Pancreas (tissue), 10 donors: ENCODE results near the gene DUS1L. TPM values are rescaled to one million over a fixed set of nuclear protein-coding genes. Genes with fewer than 3 reads are reported as not detected.

Source experiments
- ATAC-seq, 4 donors: fragments of 200-7000 bp; cut with Tn5 transposase; one replicate each; pipeline versions ENCODE4 v1.8.0 to v1.9.1; 2020; ENCODE audit warnings: mild to moderate bottlenecking in 4 of 4, moderate library complexity in 4 of 4
- DNase-seq, 6 donors: peaks; one replicate each; pipeline ENCODE4 v3.0.0-alpha.2; 2020
- FAIRE-seq: peaks from 2 replicates; lab custom pipeline; 2012; peaks lifted over from hg19 to GRCh38; lab: Jason Lieb, UNC
- H3K27ac ChIP-seq, 4 donors: fragments of 200-600 bp; sonication (generic); 1 replicate in 3 of 4; 2 replicates in 1 of 4; pipeline versions ENCODE4 v1.5.0 to v1.8.0; 2020
- H3K27me3 ChIP-seq, 4 donors: fragments of 200-600 bp; one replicate each; pipeline ENCODE4 v1.8.0; 2021
- H3K36me3 ChIP-seq, 3 donors: fragments of 200-600 bp; sonication (generic) in 1 of 3; one replicate each; pipeline versions ENCODE4 v1.5.0 to v1.8.0; 2020 to 2021
- H3K4me1 ChIP-seq, 3 donors: fragments of 200-600 bp; one replicate each; pipeline ENCODE4 v1.8.0; 2021
- H3K4me3 ChIP-seq, 4 donors: fragments of 200-600 bp; sonication (generic) in 2 of 4; one replicate each; pipeline versions ENCODE4 v1.5.0 to v1.8.0; 2020 to 2021
- H3K9me3 ChIP-seq, 4 donors: fragments of 200-600 bp; one replicate each; pipeline ENCODE4 v1.8.0; 2021
- WGBS, 2 donors: extraction: QIAGEN DNeasy Blood & Tissue Kit; methylation state at CpG; one replicate each; pipeline ENCODE4 v1.1.7; 2013; 5-methylcytosine and 5-hydroxymethylcytosine counted together
- intact Hi-C, 3 donors: fragments of 100-400 bp; cut with DNase I; formaldehyde crosslinking; loops; one replicate each; pipeline versions ENCODE4 v1.11.1 to v1.14.2; 2022
- polyA plus RNA-seq, 2 donors: library from polyadenylated mRNA; stranded (reverse); fragments of 200-250 nt; gene quantifications; one replicate each; pipeline ENCODE4 v1.2.3, GENCODE V29; 2013
- total RNA-seq, 6 donors: library from RNA; stranded (reverse); fragmentation: NEBNext Ultra II Directional in 4 of 6; extraction: Animal tissue kit (Norgen Biotek cat#: 25700) in 4 of 6; gene quantifications; one replicate each; pipeline versions ENCODE4 v1.2.1 to v1.2.4, GENCODE V29; 2021 to 2023
- TF ChIP-seq, protein P1 (sequence below), 4 donors: fragments of 200-600 bp; sonication (generic) in 3 of 4; IDR thresholded peaks; one replicate each; pipeline versions ENCODE4 v1.5.0 to v1.8.0; 2021; ENCODE audit warnings: antibody characterized with exemption in 4 of 4
- donor health status: healthy with polysubstance abuse.
- donor health status: DM: no; HTN: no; CAD: no; lungs with moderate emphysema.
- donor health status: DM: no; HTN: no; CAD: no.
- donor health status: control.
- donor health status: control.
- donor health status: Bipolar disorder and iron deficiency.
- donor health status: DM: yes; HTN: yes; CAD: no.
- donor health status: DM: no; HTN: no; CAD: no.
- donor health status: DM: no; HTN: no; CAD: no.
- donor health status: DM: yes; HTN: yes; CAD: no.

The DUS1L gene
- total and polyA plus RNA-seq, 8 donors: 56.0 to 186 (median 72.8) TPM

DNA sequence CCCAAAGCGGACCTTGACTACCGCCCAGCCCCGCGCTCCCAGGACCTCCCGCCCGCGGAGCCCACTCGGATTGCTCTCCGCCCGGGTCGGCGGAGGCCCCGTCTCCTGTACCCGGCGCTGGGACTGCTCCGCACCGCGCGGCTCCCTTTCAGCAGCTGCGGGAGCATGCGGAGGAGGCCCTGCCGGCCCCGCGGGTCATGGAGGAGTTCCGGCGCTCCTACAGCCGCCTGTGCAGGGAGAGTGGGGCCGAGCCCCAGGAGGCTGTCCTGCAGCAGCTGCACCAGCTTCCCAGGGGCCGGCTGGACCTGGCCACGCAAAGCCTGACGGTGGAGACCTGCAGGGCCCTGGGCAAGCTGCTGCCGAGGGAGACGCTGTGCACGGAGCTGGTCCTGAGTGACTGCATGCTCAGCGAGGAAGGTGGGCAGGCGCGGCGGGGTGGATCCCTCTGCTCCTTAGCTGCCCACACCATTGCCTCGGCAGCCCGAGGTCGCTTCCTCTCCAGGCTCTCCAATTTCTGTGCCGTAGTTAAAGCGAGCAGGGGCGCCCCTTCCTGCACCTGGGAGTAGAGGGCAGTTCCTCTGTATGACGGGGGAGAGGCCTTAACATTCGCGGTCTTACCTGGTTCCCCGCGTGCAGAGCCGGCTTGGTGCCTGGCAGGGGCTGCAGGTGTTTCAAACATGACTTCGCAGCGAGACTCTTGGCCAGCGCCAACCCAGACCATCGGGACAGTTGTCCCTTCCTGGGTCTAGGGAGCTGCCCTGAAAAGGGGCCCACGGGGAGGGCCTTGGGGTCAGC, 42.0 kb downstream of the DUS1L start:
- no peak for FAIRE-seq
- Histone ChIP-seq H3K36me3 (no peaks in the 10 kb centered on the region), H3K27ac (no peak overlapping the region), H3K27me3 (no peaks in the 10 kb centered on the region), H3K4me1 (peaks cover 9 to 14% (median 11%) of the 10 kb centered on the region in 3 donors), H3K4me3 (peak overlapping the region; percentile 73 to 95 (median 91)), H3K9me3 (no peaks in the 10 kb centered on the region)
- 2 to 3% methylated on average over 44 to 55 of the region's 55 CpGs for WGBS, 2 donors
- TF ChIP-seq, protein P1, sequence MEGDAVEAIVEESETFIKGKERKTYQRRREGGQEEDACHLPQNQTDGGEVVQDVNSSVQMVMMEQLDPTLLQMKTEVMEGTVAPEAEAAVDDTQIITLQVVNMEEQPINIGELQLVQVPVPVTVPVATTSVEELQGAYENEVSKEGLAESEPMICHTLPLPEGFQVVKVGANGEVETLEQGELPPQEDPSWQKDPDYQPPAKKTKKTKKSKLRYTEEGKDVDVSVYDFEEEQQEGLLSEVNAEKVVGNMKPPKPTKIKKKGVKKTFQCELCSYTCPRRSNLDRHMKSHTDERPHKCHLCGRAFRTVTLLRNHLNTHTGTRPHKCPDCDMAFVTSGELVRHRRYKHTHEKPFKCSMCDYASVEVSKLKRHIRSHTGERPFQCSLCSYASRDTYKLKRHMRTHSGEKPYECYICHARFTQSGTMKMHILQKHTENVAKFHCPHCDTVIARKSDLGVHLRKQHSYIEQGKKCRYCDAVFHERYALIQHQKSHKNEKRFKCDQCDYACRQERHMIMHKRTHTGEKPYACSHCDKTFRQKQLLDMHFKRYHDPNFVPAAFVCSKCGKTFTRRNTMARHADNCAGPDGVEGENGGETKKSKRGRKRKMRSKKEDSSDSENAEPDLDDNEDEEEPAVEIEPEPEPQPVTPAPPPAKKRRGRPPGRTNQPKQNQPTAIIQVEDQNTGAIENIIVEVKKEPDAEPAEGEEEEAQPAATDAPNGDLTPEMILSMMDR (IDR thresholded peaks at IDR 0.05): no peak
- intact Hi-C loops: loop anchor here in 1 of 3 donors (10.0 kb wide), 1 partner anchor 131 kb away; no protein-coding TSS in a partner anchor
- ATAC-seq: peak; percentile 2 to 22 (median 6)
- peak in 4 of 6 donors; percentile 37 to 74 (median 61) for DNase-seq

DNA sequence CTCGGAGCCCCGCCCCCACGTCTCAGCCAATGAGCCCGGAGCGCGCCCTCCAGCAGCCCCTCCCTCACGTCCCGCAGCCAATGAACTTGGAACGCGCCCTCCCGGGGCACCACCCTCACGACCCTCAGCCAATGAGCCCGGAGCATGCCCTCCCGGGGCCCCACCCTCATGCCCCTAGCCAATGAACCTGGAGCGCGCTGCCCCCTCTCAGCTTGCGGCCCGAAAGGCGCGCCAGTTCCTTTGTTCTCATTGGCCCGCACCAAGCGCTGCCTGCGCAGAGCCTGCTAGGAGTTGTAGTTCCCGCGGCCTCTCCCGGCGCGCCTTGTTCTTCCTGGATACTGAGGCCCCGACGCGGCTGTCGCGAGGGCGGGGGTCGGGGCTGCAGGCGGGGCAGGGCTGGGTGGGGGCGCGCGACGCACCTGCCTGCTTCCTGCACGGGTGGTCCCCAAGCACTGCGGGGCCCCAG, 42.6 kb downstream of the DUS1L start, which contains the start of gene LRRC45:
TSS of gene LRRC45 (plus strand) at position 325 of the 466 bp plus-strand sequence. CDS start 339 bp downstream, outside the sequence.
- FAIRE-seq (peak; percentile 89), ATAC-seq (peak; percentile 89 to 95 (median 91)), DNase-seq (peak; percentile 99 to 100 (median 100))
- WGBS, 2 donors: 0 to 1% methylated on average over 22 to 42 of the region's 42 CpGs
- Histone ChIP-seq H3K9me3 (no peaks in the 10 kb centered on the region), H3K36me3 (no peaks in the 10 kb centered on the region), H3K4me3 (peak within 1 kb of the TSS; percentile 92 to 96 (median 94)), H3K27me3 (no peaks in the 10 kb centered on the region), H3K27ac (peak within 1 kb of the TSS in 3 of 4 donors; percentile 50 to 58 (median 57)), H3K4me1 (peaks cover 9 to 14% (median 14%) of the 10 kb centered on the region in 3 donors)
- TF ChIP-seq, protein P1 (IDR thresholded peaks at IDR 0.05): no peak
- intact Hi-C loops: loop anchor here in 1 of 3 donors (10.0 kb wide), 1 partner anchor 132 kb away; no protein-coding TSS in a partner anchor

DNA sequence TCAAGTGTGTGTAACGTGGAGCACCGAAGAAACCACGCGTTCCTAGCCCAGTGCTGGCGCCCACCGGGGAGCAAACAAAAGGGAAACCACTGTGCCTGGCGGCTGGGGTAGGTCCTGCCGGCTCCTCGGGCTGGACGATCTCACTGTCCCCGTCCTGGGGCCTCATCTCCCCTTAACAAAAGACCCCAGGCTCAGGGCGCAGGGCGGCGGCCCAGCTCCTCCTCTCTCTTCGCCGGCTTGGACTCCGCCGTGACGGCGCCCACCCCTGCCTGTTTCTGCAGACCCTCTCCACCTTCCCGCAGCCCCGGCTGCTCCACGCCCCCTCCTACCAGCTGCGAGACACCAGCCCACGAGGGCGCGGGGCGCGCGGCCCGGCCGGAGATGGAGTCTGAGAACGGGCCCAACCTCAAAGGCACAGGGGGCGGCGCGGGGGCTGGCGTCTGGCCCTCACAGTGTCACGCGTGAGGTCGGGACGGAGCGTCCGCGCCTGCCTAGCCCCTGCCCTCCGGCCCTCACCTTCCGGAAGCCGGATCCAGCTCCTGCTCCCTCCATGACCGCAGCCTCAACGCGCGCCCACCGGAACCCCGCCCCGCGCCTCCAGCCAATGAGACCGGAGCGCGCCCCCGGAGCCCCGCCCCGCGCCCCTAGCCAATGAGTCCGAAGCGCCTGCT, 43.2 kb downstream of the DUS1L start, which contains the start of gene CENPX:
TSS of gene CENPX (minus strand) at position 569 of the 671 bp plus-strand sequence. CDS start at position 552, 17 bp downstream.
- intact Hi-C loops: loop anchor here in 1 of 3 donors (10.0 kb wide), 1 partner anchor 132 kb away; no protein-coding TSS in a partner anchor
- WGBS, 2 donors: 1% methylated on average over 60 to 64 of the region's 64 CpGs

DNA sequence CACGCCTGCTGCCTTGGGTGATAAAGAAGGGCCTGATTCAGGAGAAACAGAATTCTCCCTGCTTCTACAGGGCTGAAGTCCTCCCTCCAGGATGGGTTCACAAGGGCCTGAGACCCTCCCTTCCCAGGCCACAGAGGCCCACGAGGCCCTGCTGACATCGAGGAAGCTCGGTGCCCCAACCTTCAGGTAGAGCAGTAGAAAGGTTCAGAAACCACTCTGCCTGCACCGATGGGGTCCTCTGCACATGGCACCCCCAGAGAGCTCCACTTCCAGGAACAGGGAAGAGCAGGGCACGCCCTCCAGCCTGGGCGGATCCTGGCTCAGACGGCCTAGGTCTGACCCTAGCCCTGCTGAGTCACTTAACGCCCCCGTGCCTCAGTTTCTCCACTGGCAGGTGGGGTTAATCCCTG, 43.7 kb downstream of the DUS1L start:
- no peaks in the 10 kb centered on the region for H3K27me3 ChIP-seq
- FAIRE-seq (no peak), ATAC-seq (no peak), DNase-seq (no peak)
- no peaks in the 10 kb centered on the region for H3K9me3 ChIP-seq
- H3K36me3 ChIP-seq: no peaks in the 10 kb centered on the region
- H3K4me3 ChIP-seq: peak overlapping the region; percentile 91 to 96 (median 94)
- H3K4me1 ChIP-seq: peaks cover 9 to 14% (median 14%) of the 10 kb centered on the region in 3 donors
- WGBS, 2 donors: 4 to 10% methylated on average over 10 of the region's 10 CpGs
- intact Hi-C loops: loop anchor here in 1 of 3 donors (10.0 kb wide), 1 partner anchor 133 kb away; no protein-coding TSS in a partner anchor
- H3K27ac ChIP-seq: no peak overlapping the region
- TF ChIP-seq, protein P1 (IDR thresholded peaks at IDR 0.05): no peak

More for the DNA sequence above, 43.2 kb downstream of the DUS1L start, which contains the start of gene CENPX:
- FAIRE-seq (no peak), ATAC-seq (no peak), DNase-seq (no peak)
- Histone ChIP-seq H3K27me3 (no peaks in the 10 kb centered on the region), H3K9me3 (no peaks in the 10 kb centered on the region), H3K4me1 (peaks cover 9 to 14% (median 14%) of the 10 kb centered on the region in 3 donors), H3K4me3 (peak within 1 kb of the TSS; percentile 92 to 96 (median 94)), H3K36me3 (no peaks in the 10 kb centered on the region), H3K27ac (peak within 1 kb of the TSS in 3 of 4 donors; percentile 50 to 58 (median 57))
- TF ChIP-seq, protein P1 (IDR thresholded peaks at IDR 0.05): no peak
